Esophagus squamous epithelium (tissue), 5 donors: ENCODE results near the gene MAP2K6. TPM values are rescaled to one million over a fixed set of nuclear protein-coding genes. Genes with fewer than 3 reads are reported as not detected.

ENCODE experiments used
- DNase-seq: peaks from one replicate; lab custom pipeline; 2025; lab: John Stamatoyannopoulos, UW
- H3K27ac ChIP-seq, 4 donors: fragments of 200-600 bp; sonication (generic); one replicate each; pipeline ENCODE4 v1.5.1; 2016 to 2019; ENCODE audit warnings: mild to moderate bottlenecking in 1 of 4
- H3K27me3 ChIP-seq, 4 donors: fragments of 200-600 bp; sonication (generic); 1 replicate in 3 of 4; 2 replicates in 1 of 4; pipeline versions ENCODE4 v1.5.1 to v1.6.0; 2017 to 2021; ENCODE audit warnings: antibody characterized with exemption in 1 of 4
- H3K36me3 ChIP-seq, 3 donors: fragments of 200-600 bp; sonication (generic); one replicate each; pipeline ENCODE4 v1.5.1; 2016 to 2019
- H3K4me1 ChIP-seq, 3 donors: fragments of 200-600 bp; sonication (generic); one replicate each; pipeline ENCODE4 v1.5.1; 2017 to 2019
- H3K4me3 ChIP-seq, 4 donors: fragments of 200-600 bp; sonication (generic); 1 replicate in 3 of 4; 2 replicates in 1 of 4; pipeline ENCODE4 v1.5.1; 2016 to 2019; ENCODE audit warnings: mild to moderate bottlenecking in 2 of 4, moderate library complexity in 1 of 4
- H3K9me3 ChIP-seq, 3 donors: fragments of 200-600 bp; sonication (generic); one replicate each; pipeline ENCODE4 v1.5.1; 2016 to 2019
- POLR2A ChIP-seq, 4 donors: fragments of 450-650 bp; IDR thresholded peaks; one replicate each; pipeline ENCODE4 v1.6.1; 2017; ENCODE audit warnings: antibody characterized with exemption in 4 of 4, mild to moderate bottlenecking in 4 of 4, moderate library complexity in 3 of 4
- WGBS, 2 donors: methylation state at CpG; one replicate each; pipeline ENCODE4 v1.1.5; 2018; 5-methylcytosine and 5-hydroxymethylcytosine counted together
- intact Hi-C: fragments of 100-400 bp; cut with DNase I; formaldehyde crosslinking; loops from one replicate; pipeline ENCODE4 v1.15.0; 2022
- total RNA-seq, 4 donors: library from RNA; depleted of rRNA; stranded (reverse); fragments of >200 nt; gene quantifications; one replicate each; pipeline ENCODE4 v1.1.0, GENCODE V29; 2016
- TF ChIP-seq, protein P1 (sequence below), 6 experiments: fragments of 450-650 bp in 4 of 6; fragments of 200-600 bp in 2 of 6; sonication (generic) in 2 of 6; IDR thresholded peaks; one replicate each; pipeline ENCODE4 v1.5.1; 2016 to 2019; ENCODE audit warnings: antibody characterized with exemption in 6 of 6, mild to moderate bottlenecking in 4 of 6, moderate library complexity in 4 of 6
- donor health status: DM: yes; HTN: yes; CAD: no.

MAP2K6 gene
- total RNA-seq, 4 donors from 2014 or later, result 1.5 to 15.0 (median 2.5) TPM

DNA sequence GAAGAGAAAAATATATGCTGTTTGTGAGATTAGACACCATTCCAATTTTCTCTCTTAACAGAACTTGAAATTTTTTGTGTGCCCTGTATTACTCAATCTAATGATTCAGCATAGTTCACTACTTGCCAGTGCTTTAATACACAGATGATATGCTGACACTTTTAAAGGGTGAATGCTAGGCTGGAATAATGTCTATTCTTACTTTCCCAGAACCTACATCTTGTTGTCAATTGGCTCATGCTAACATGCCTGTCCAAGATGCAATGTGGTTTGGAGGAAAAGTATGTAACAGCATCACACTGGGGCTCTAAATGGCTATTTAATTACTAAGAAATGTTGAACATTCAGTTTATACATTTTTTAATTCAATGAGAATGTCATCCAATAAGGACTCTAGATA is 7.6 kb upstream of the MAP2K6 start:
- TF ChIP-seq, protein P1, sequence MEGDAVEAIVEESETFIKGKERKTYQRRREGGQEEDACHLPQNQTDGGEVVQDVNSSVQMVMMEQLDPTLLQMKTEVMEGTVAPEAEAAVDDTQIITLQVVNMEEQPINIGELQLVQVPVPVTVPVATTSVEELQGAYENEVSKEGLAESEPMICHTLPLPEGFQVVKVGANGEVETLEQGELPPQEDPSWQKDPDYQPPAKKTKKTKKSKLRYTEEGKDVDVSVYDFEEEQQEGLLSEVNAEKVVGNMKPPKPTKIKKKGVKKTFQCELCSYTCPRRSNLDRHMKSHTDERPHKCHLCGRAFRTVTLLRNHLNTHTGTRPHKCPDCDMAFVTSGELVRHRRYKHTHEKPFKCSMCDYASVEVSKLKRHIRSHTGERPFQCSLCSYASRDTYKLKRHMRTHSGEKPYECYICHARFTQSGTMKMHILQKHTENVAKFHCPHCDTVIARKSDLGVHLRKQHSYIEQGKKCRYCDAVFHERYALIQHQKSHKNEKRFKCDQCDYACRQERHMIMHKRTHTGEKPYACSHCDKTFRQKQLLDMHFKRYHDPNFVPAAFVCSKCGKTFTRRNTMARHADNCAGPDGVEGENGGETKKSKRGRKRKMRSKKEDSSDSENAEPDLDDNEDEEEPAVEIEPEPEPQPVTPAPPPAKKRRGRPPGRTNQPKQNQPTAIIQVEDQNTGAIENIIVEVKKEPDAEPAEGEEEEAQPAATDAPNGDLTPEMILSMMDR (IDR thresholded peaks at IDR 0.05), result no peak
- TF ChIP-seq POLR2A (IDR thresholded peaks at IDR 0.05), result no peak
- H3K4me3 ChIP-seq, result no peak overlapping the region
- H3K36me3 ChIP-seq, result no peaks in the 10 kb centered on the region
- DNase-seq, result no peak
- intact Hi-C loops, result no loop called here
- H3K9me3 ChIP-seq, result no peaks in the 10 kb centered on the region
- no peaks in the 10 kb centered on the region for H3K27me3 ChIP-seq
- no peak overlapping the region for H3K27ac ChIP-seq
- no peaks in the 10 kb centered on the region for H3K4me1 ChIP-seq

DNA sequence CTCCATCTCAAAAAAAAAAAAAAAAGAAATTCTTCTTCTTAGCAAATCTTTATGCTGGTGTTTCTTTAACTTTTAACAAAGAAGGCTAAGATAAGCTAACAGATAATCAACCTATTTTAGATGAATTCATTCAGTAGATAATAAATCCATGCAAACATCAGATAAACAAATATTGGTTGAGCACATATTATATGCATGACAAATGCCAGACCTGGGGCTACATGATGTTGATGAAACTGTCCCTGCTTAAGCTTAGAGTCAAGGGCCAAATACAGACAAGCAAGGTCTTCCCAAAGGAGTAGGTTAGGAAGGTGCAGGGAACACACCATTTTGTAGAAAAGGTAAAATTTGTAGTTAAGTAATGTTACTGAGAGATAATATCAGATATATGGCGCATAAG is 6.7 kb upstream of the MAP2K6 start:
- H3K4me3 ChIP-seq, result no peak overlapping the region
- H3K4me1 ChIP-seq, result no peaks in the 10 kb centered on the region
- TF ChIP-seq, protein P1 (IDR thresholded peaks at IDR 0.05), result no peak
- TF ChIP-seq POLR2A (IDR thresholded peaks at IDR 0.05), result no peak
- intact Hi-C loops, result no loop called here
- no peaks in the 10 kb centered on the region for H3K9me3 ChIP-seq
- DNase-seq, result no peak
- no peak overlapping the region for H3K27ac ChIP-seq
- H3K27me3 ChIP-seq, result no peaks in the 10 kb centered on the region
- WGBS, 2 donors, result 94 to 100% methylated on average over 1 of the region's 1 CpG
- H3K36me3 ChIP-seq, result no peaks in the 10 kb centered on the region

DNA sequence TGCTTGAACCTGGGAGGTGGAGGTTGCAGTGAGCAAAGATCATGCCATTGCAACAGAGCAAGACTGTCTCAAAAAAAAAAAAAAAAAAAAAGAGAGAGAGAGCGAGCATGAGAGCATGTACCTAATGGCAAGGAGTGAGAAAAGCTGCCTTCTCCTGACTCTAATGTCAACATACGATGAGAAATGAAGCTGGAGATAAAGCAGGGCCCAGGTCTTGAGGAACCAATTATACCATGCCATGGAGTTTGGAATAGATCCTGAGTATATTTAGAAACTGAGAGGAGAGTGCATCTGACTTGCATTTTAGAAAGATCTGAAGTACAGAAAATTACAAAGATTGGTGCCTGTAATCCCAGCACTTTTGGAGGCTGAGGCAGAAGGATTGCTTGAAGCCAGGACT is 3.8 kb upstream of the MAP2K6 start:
- 88 to 89% methylated on average over 2 of the region's 2 CpGs for WGBS, 2 donors
- H3K27me3 ChIP-seq, result no peaks in the 10 kb centered on the region
- no peaks in the 10 kb centered on the region for H3K9me3 ChIP-seq
- H3K27ac ChIP-seq, result no peak overlapping the region
- H3K36me3 ChIP-seq, result no peaks in the 10 kb centered on the region
- TF ChIP-seq, protein P1 (IDR thresholded peaks at IDR 0.05), result no peak
- H3K4me3 ChIP-seq, result no peak overlapping the region
- intact Hi-C loops, result no loop called here
- no peak for DNase-seq
- peaks cover 4 to 18% (median 7%) of the 10 kb centered on the region in 3 donors for H3K4me1 ChIP-seq

DNA sequence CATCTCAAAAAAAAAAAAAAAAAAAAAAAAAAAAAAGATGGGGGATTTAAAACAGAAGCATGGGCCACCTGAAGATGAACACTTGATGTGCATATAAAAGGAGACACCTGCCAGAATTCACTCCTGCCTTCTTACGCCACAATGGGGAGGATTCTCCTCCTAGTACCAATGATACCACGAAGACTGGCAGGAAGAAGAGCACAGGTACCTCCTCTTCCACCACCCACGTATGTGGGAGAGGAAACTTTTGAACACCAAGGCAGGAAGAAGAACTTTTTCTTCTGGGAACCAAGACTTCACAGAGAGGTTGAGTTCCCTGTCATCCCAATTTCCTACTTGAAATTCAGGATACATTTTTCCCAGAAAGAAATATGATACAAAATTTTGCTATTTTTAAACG is 2.7 kb upstream of the MAP2K6 start:
- 74 to 76% methylated on average over 4 of the region's 4 CpGs for WGBS, 2 donors
- intact Hi-C loops, result no loop called here

DNA sequence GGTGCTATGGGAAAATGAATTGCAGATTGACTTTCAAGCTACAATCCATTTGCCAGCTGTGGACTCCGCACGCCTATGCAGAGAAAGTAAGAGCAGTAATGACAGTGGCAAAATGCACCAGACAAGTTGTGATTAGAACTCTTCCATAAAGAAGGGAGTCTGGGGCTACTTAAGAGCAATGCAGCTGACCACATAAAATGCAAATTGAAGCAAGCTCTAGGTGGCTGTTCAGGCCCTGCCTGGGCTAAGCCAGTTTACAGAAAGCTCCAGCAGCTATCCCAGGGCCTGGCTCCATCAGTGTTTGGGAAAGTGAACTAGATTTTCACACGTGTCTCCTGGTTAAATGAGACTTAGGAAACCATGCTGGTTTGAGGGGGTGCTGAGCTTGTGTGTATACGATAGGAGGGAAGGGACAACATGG is 2.2 kb upstream of the MAP2K6 start:
- Histone ChIP-seq H3K4me3 (no peak overlapping the region), H3K27ac (no peak overlapping the region), H3K9me3 (no peaks in the 10 kb centered on the region), H3K36me3 (no peaks in the 10 kb centered on the region), H3K27me3 (no peaks in the 10 kb centered on the region), H3K4me1 (peaks cover 7 to 34% (median 19%) of the 10 kb centered on the region in 3 donors)
- 83 to 94% methylated on average over 4 of the region's 4 CpGs for WGBS, 2 donors
- TF ChIP-seq POLR2A (IDR thresholded peaks at IDR 0.05), result no peak
- TF ChIP-seq, protein P1 (IDR thresholded peaks at IDR 0.05), result no peak
- DNase-seq, result no peak
- intact Hi-C loops, result no loop called here

More for the DNA sequence above, 2.7 kb upstream of the MAP2K6 start:
- no peak overlapping the region for H3K4me3 ChIP-seq
- peaks cover 7 to 29% (median 14%) of the 10 kb centered on the region in 3 donors for H3K4me1 ChIP-seq
- DNase-seq, result no peak
- H3K36me3 ChIP-seq, result no peaks in the 10 kb centered on the region
- TF ChIP-seq, protein P1 (IDR thresholded peaks at IDR 0.05), result no peak
- TF ChIP-seq POLR2A (IDR thresholded peaks at IDR 0.05), result no peak
- no peaks in the 10 kb centered on the region for H3K9me3 ChIP-seq
- H3K27me3 ChIP-seq, result no peaks in the 10 kb centered on the region
- H3K27ac ChIP-seq, result no peak overlapping the region
